Measurements from ENCODE around the gene EVI2A. TPM values are rescaled to one million over a fixed set of nuclear protein-coding genes. Genes with fewer than 3 reads are reported as not detected.

EVI2A gene
- 1 to 10 TPM in 5 of 6 experiments, under 1 TPM in 1; 0.26 to 5.5 (median 2.4) TPM for total RNA-seq
- long read RNA-seq, partial matches to known transcripts, result 0 of 1 reads
- long read RNA-seq, other reads (novel, unspliced or antisense), result 0 of 1 reads

GRCh38 chr17:31321481-31321880 lies at the start of gene EVI2A:
TSS of gene EVI2A (minus strand) at chr17:31321622. CDS start at chr17:31319013, 2,609 bp downstream.
- peak within 1 kb of the TSS in 2 of 3 donors; percentile 10 to 19 for H3K4me3 ChIP-seq
- 48% methylated on average over 3 of the region's 3 CpGs for WGBS (ENCODE audit: insufficient coverage, low coverage, low lambda C conversion rate, missing lambda C conversion rate)
- H3K27me3 ChIP-seq, result no peaks in the 10 kb centered on the region
- H3K9me3 ChIP-seq, result no peaks in the 10 kb centered on the region
- intact Hi-C loops (cut with DNase I), result no loop called here
- no peak for DNase-seq
- H3K36me3 ChIP-seq, result no peaks in the 10 kb centered on the region
- TF ChIP-seq POLR2A (IDR thresholded peaks at IDR 0.05), result peak; percentile 31
- no peak for TF ChIP-seq CTCF (IDR thresholded peaks at IDR 0.05)
- peak within 1 kb of the TSS; percentile 5 to 66 (median 23) for H3K27ac ChIP-seq
- peak; percentile 43 to 80 (median 71) for ATAC-seq
- H3K4me1 ChIP-seq, result no peaks in the 10 kb centered on the region

- no peaks in the 10 kb centered on the region for H3K27me3 ChIP-seq
- TF ChIP-seq CTCF (IDR thresholded peaks at IDR 0.05) (no peak), POLR2A (IDR thresholded peaks at IDR 0.05) (no peak)
These were observed 47.8 kb upstream of the EVI2A start for GRCh38 chr17:31369266-31369665.

GRCh38 chr17:31366088-31366487 lies 44.7 kb upstream of the EVI2A start:
- 95% methylated on average over 3 of the region's 4 CpGs for WGBS (ENCODE audit: insufficient coverage, low coverage, low lambda C conversion rate, missing lambda C conversion rate)
- Histone ChIP-seq H3K36me3 (peaks cover 0 to 12% (median 3%) of the 10 kb centered on the region in 4 donors), H3K27me3 (no peaks in the 10 kb centered on the region), H3K9me3 (no peaks in the 10 kb centered on the region), H3K4me1 (no peaks in the 10 kb centered on the region), H3K4me3 (no peak overlapping the region), H3K27ac (no peak overlapping the region)
- TF ChIP-seq POLR2A (IDR thresholded peaks at IDR 0.05) (no peak), CTCF (IDR thresholded peaks at IDR 0.05) (no peak)
- DNase-seq (no peak), ATAC-seq (no peak)
- intact Hi-C loops (cut with DNase I), result no loop called here

More at GRCh38 chr17:31369266-31369665, 47.8 kb upstream of the EVI2A start:
- DNase-seq, result no peak
- intact Hi-C loops (cut with DNase I), result no loop called here
- Histone ChIP-seq H3K27ac (no peak overlapping the region), H3K4me1 (peaks cover 0 to 7% (median 0%) of the 10 kb centered on the region in 4 donors), H3K36me3 (no peaks in the 10 kb centered on the region), H3K4me3 (no peak overlapping the region), H3K9me3 (no peaks in the 10 kb centered on the region)
- ATAC-seq, result no peak

GRCh38 chr17:31364012-31364411 lies 42.6 kb upstream of the EVI2A start:
- WGBS (ENCODE audit: insufficient coverage, low coverage, low lambda C conversion rate, missing lambda C conversion rate), result 96% methylated on average over 6 of the region's 6 CpGs
- DNase-seq, result no peak
- no peaks in the 10 kb centered on the region for H3K9me3 ChIP-seq
- no peaks in the 10 kb centered on the region for H3K27me3 ChIP-seq
- H3K4me1 ChIP-seq, result no peaks in the 10 kb centered on the region
- no peak overlapping the region for H3K4me3 ChIP-seq
- intact Hi-C loops (cut with DNase I), result no loop called here
- no peak for TF ChIP-seq CTCF (IDR thresholded peaks at IDR 0.05)
- TF ChIP-seq POLR2A (IDR thresholded peaks at IDR 0.05), result no peak
- no peak for ATAC-seq
- peaks cover 0 to 20% (median 5%) of the 10 kb centered on the region in 4 donors for H3K36me3 ChIP-seq
- H3K27ac ChIP-seq, result no peak overlapping the region

Measured in right lobe of liver (tissue), 6 donors.